Activated T-helper 1 cell treated with Interleukin-2 at 50 U/mL for 16 hours (primary cell): Measurements from ENCODE around the gene LYL1.

Source experiments
- DNase-seq: peaks from one replicate; pipeline ENCODE4 v3.0.0-alpha.2; 2020; ENCODE audit warnings: low read depth

Gene LYL1

DNA sequence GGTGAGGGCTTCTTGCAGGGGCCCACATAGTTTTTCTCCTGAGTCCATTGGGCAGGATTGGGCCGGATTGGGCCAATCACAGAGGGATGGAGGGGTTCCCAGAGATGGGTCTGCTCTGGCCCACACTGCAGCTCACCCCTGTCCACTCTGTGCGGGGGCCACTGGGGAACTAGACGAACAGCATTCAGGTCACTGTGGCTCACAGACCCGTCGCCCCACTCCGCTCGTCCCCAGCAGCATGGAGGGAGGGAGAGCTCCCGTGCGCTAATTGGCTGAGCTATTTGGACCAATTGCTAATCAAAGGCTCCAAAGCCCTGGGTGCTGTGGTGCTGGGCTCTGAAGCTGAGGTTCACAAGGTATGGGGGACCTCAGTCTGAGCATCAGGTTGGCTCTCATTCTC lies 26.7 kb upstream of the LYL1 start:
- no peak for DNase-seq

DNA sequence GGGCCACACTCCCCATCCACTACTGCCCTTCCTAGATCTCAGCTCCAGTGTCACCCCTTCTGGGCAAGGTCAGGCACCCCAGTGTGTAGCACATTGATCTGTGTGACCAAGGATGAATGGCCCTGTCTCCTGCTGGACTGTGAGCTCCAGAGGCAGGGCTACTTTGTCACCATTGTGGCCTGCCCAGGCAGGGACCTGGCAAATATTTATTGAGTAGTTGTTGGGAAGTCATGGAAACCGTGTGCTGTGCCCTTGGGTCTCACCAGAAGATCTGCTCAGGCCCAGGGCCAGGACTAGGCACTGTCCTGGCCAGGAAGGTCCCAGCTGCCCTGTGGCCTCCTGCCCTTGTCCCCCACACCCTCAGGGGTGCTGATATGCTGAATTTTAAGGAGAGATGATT lies 25.9 kb upstream of the LYL1 start:
- DNase-seq = no peak

DNA sequence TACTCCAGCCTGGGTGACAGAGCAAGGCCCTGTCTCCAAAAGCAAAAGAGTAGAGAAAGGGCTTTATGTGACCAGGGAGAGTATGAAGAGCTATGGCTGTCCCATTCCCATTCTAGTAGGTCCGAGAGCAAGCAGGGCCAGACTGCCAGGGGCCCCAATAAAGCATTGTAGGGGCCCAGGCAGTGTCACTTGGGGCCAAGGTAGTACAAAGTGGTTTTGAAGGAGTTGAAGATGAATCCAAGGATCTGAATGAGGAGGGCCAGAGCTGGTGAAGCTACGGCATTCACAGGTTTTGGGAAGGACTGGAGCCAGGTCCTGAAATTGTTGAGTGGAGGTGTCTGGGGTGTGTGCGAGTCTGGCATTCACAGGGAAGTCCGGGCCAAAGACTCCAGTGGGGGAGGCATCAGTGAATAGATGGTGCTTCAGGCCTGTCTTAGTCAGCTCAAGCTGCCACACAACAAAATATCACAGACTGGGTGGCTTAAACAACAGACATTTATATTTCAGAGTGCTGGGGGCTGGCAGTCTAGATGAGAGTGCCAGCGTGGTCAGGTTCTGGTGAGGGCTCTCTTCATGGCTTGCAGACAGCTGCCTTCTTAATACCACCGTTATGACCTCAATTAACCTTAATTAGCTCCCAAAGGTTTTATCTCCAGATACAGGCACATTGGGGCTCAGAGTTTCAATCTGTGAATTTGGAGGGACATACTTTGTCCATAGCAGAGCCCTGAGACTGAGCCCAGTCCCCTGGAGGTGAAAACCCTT lies 25.3 kb upstream of the LYL1 start:
- DNase-seq = no peak

DNA sequence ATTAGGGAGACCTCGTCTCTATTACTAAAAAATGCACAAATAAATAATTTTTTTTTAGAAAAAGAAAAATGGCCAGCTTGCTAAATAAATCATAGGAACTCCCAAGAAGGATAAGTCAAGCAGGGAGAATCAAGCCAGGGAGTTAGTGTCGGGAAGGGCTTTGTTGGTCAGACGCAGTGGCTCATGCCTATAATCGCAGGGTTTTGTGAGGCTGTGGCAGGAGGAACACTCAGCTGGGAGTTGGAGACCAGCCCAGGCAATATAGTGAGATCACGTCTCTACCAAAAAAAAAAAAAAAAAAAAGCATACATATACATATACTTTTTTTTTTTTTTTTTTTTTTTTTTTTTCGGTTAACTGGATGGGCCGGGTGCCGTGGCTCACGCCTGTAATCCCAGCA lies 24.4 kb upstream of the LYL1 start:
- DNase-seq = no peak

DNA sequence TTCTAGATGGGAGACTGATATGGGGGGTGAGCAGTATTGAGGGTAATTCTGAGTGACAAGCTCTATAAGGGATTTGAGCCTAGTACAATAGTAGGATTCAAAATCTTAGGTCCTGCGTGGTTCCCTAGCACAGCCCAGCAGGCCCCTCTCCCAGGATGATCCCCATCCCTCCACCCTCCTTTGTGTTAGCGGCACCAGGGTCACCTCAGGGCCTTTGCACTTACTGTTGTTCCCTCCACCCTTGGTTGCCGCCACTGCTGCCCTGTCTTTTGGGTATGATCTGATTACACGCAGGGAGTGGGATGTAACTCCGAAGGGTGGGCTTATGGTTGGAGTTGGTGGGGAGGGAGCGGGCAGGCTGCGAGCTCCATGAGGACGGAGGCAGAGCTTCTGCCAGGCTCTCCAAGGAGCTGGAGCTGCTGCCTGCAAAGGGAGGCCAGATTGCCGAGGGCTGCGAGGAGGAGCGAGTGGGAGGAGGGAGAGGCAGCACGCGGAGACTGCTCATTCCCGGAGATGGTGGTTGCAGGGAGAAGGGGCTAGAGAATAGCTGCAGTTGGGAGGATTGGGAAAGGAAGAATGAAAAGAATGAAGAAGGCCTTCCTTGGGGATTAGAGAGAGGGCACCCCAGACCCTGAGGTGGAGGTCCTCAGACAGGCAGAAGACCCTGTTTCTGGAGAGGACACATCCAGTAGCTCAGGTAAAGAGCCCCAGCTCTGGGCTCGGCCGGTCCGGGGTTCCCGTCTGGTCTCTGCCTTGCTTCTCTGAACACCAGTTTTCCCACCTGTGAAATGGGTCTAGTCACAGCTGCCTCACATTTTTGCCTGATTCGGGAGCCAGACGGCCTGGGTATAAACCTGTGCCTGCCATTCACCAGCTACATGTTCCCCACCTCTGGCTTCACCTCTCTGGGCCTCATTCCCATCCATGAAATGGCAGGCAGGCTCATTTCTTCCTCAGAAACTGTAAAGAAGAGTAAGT lies 20.6 kb upstream of the LYL1 start:
- no peak for DNase-seq

DNA sequence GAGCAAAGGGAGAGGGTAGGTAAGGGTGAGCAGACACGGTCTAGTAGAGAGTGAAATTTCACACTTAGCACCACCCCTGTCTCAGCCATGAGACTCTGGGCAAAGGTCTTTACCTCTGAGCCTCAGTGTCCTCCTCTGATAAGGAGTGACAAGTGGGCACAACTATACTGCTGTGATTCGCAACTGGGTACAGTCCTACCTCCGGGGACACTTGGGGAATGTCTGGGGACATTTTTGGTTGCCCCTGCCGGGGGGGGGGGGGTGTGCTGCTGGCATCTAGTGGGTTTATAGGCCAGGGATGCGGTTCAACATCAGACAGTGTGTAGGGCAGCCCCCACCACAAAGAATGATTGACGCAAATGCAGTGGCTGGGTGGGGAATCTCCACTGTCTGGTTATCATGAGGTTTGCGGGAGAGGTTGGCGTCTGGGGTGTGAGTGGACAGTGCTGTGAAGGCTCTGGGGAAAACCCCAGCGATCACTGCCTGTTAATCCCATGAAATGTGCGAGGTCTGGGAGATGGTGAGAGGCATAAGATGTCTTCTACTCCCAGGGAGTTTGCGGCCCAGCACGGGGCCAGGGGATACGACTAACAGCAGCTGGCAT lies 19.7 kb upstream of the LYL1 start:
- no peak for DNase-seq

DNA sequence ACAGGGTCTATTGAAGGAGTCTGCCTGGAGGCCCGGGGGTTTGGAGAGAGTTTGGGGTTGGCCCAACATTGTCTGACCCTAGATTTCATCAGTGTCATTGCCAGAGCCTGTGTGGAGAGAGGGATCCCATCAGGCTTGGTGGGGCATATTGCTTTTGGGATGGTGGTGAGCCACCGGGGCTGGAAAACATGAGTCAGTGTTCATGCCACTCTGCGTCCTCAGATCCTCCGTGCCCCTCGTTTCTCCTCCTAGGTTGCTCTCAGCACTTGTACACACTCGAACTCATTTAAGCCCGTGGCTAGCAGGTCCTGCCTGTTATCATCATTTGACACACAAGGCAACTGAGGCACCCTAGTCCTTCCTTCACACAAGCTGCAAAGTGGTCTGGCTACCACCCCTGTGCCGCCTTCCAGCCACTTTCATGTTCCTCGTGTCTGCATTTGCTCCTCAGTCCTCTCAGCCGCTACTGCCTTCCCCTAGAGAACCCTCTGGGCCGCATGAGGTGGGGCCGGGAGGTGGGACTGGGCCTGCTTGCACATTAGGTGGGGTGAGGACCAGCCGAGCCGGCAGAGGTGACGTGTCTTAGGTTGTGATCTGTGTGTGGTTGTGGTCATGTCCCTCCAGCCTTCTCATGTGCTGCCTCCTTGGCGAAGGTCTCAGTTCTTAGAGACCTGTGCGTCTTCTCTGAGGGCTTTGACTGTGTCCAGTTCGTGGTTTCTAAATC lies 19.1 kb upstream of the LYL1 start:
- DNase-seq = no peak

DNA sequence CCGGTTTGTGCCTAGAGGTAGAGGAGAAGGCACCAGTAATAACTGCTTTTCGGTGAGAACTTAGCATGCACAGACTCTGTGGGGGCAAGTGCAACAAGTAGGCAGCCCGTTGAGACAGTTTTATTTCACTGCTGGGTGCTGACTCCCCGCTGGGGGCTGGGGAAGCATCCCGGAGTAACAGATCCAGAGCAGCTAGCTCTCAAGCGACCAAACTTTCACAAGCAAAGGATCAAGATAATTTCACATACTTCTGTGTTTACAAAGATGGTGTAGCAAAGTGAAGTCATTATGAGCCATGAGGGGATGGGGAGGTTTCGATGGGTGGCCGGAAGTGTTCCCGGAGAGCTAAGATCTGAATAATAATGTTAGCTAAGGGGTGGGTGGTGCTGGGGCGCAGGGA lies 18.2 kb upstream of the LYL1 start:
- DNase-seq = no peak

DNA sequence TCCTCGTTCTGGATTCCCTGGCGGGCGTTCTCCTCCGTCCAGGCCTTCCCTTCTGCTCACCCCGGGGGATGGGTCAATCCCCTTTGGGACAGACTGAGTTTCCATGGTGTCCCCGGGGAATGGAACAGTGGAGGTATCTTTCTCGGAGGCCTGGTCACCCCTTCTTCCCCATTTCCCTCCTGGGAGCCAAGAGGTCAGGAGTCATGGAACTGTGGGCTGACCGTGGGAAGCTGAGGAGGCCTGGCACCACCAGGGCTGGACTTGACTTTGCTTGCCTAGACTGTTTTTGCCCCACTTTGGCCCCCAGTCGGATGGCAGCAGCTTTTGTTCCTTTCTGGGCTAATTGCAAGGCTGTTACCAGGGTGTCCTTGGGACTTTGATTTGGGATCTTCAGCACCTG lies 17.4 kb upstream of the LYL1 start:
- DNase-seq = no peak

DNA sequence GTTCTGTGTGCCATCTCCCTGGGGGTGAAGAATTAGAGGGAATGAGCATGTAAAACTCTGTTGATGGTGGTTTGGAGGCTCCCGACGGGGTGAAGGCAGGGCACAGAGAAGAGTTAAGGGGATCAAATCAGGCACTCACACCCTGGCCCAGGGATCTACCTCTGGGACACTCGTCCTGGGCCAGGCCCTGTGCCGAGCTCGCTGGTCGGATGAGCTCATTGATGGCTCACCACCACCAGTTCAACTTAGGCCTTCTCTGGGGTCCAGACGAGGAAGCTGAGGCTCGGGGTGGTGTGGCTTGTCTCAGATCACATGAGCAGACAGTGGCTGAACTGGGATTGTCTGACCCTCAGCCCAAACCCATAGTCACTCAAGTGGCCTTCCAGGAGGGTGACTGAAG lies 17.0 kb upstream of the LYL1 start:
- DNase-seq = no peak

DNA sequence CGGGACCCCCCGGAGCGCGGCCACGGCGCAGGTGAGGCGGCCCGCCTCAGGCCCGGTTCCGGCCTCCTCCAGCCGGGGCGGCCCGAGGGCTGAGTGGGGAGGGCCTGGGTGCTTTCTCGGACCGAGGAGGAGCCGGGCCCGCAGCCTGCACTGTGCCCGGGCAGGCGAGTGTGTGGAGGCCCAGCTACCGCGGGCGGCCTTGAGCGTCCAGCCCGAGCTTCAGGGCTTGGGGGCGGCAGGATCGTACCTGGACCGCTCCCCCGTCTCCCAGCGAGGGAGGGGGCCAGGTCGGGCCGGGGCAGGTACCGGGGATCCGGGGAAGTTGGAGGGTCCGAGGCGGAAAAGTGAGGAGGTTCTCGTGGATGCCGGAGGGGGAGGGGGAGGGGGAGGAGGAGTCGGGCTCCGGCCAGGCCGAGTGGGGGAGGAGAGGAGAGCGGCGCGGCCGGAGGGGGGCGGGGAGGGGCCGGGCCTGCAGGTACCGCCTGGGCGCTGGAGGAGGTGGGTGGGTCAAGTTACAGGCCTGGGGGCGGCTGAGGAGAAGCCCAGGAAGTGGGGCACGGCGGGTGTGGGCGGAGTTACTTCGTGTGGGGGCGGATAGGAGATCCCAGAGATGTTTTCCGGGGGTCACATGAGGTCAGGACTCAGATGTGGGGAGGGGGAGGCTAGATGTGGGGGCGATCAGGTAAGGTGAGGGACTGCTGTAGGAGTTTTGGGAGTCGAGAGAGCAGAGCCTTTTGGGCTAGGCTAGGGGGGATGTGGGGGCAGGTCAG lies 16.0 kb upstream of the LYL1 start:
- no peak for DNase-seq

DNA sequence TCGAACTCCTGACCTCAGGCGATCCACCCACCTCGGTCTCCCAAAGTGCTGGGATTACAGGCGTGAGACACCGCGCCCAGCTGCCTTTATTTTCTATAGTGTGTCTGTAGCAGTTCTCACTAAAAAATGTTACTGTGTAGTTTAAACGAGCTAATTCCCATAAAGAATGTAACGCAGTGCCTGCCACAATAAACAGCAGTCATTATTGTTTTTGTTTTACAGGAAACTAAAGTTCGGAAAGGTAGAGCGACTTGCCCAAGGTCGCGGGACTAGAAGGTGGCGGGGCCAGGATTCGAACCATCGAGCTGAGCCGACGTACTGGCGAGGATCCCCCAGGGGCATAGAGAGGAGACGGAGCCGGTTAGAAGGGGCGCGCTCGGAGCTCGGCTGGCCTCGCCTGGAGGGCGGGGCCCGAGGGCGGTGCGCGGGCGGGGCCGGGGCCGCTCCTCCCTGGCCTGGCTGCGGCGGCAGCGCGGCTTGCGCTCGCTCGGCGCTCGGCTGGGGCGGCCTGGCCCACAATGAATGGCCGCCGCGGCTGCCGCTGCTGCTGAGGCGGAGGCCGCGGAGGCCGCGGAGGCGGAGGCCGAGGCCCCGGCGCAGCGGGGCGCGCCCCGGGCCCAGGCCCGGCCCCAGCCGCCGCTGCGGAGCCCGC lies 15.2 kb upstream of the LYL1 start, which contains the start of gene NACC1:
Gene NACC1 (plus strand): TSS at position 493 of the 652 bp plus-strand sequence. CDS start 16,944 bp downstream, outside the sequence.
- DNase-seq = peak; percentile 85

DNA sequence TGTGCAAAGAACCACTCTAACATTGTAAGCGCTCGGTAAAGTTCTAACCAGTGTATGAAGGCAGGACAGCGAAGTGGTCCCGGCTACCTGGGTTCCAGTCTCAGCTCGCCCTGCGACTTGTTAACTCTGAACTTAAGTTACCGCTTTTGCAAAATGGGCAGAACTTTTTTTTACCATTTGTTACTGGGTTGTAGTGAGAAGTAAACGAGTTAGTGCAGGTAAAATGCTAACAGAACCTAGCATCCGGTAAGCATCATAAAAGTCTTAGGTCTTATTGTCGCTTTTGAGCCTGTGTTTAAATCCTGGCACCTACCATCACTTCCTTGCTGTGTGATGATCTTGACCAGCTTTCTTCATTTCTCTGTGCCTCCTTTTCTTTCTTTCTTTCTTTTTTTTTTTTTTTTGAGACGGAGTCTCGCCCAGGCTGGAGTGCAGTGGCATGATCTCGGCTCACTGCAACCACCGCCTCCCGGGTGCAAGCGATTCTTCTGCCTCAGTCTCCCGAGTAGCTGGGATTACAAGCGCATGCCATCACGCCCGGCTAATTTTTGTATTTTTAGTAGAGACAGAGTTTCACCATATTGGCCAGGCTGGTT lies 14.6 kb upstream of the LYL1 start:
- no peak for DNase-seq

DNA sequence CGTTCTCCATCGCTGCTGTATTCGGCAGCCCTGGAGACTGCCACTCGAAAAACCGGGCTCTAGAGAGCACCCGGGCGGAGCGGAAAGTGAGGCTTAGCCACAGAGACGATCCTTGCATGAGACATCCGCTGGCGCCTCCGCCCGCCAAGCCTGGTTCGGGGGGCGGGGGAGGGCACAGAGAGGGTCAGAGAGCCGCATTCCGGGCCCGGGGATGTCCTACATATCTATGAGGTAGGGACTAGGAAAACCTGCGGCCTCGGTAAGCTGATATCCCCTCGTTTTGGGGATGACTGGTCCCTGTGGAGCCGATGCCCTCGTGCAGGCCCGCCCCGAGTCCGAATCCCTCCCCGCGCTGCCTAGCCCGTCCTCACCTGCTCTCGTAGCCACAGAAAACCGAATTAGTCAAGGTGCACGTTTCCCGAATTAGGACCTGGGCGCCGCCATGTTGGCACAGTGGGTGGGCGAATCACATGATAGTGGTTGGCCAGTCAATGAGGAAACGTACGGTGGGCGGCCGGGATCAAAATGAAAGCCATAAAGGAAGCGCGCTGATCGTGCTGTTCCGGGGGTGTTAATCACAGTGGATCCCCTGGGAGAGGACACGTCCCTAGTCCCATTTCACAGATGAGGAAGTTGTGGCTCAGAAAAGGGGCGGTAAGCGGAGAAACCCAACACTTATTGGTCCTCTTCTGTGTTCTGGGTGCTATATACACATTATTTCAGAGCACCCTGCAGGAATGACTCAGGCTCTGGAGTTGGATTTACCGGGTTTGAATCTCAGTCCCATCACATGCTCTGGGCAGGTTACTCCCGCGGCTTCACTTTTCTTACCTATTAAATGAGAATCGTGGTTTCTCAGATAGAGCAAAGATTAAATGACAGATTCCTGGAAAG lies 13.9 kb upstream of the LYL1 start, which contains the start of gene TRMT1:
Gene TRMT1 (minus strand): TSS at position 459 of the 894 bp plus-strand sequence. CDS start 341 bp downstream, at position 118.
- DNase-seq = peak; percentile 72

DNA sequence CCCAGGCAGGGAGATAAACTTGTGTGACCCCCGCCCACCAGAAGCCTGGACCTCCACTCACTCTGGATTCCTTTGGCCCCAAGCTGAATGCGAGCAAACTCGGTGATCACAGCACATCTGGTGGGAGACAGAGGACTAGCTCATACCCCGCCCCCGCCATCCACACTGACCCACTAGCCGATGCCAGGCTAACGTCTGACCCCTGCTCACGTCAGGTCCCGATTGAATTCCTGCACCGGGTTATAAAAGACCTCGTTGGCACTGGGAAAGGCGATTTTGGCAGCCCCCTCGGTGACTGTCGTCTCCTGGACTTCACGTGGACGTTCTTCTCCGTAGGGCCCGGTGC lies 13.3 kb upstream of the LYL1 start:
- DNase-seq = no peak

DNA sequence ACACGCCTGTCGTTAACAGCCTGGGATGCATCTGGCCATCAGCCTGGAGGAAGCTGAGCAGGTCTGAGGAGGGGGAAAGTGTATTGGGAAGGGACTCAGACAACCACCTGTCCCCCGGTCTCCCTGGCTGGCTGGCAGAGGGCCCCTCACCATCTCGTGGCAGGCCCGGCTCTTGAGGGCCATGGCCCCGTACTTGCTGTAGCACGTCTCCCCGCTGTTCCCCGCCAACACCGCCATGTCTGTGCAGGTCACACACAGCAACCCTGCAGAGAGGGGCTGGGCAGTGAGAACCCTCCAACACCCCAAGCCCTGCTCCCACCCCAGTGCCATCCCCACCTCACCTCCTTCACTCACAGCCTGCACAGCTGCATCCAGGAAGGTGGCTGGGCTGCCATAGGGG lies 9.9 kb upstream of the LYL1 start:
- no peak for DNase-seq

DNA sequence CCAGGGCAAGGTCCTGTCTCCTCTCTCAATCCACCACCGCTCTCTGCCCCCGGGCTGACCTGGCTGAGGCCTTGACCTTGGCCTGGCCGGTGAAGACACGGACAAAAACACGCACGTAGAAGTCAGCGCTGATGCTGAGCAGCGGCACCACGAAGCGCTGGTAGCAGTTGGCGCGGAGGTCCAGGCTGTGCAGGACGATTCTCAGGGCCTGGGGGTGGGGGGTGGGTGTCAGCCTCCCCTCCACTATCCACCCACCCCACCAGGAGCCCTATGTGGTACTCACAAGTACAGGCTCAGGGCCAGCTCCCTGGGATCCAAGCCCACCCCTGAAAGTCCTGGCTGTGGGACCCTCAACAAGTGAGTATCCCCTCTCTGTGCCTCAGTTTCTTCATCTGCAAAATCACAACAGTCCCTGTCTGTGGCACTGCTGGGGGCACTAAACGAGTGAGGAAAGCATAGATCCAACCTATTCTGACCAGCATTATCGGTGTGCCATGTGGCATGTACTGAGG lies 7.5 kb upstream of the LYL1 start:
- no peak for DNase-seq

DNA sequence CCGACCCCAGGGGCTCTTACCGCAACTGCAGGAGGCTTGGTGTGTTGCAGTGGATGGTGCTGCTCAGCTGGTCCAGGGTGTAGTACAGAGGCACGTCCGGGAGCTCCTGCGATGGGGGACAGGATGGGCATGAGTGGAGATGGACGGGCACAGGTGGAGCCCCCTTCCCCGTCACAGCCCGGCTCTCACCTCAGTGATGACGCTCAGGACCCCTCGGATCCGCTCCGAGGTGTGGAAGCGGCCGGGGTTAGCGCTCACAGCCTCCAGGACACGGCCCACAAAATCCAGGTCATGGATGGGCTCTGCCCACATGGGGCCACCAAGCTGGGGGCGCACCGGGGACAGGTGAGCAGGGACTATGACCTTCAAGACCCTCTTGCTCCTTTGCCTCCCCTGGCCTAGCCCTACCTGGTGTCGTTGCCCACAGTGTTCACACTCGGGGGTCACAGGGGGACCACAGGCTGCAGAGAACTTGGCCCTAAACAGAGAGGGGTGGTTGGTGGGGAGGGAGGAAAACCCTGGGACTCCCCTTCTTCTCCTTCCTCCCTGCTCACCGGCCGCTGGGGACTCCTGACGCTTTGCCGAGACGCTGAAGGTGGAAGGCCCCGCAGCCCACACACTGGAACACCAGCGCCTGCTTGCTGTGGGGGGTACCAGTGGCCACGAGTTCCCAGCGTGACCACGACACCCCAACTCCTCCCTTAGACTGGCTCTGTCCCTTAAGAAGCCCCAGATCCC lies 6.9 kb upstream of the LYL1 start:
- no peak for DNase-seq
